Activated CD8-positive, alpha-beta T cell treated with anti-CD3 and anti-CD28 coated beads for 36 hours (primary cell): Measurements from ENCODE around the gene AUTS2. TPM values are rescaled to one million over a fixed set of nuclear protein-coding genes. Genes with fewer than 3 reads are reported as not detected.

ENCODE experiments used
- ATAC-seq: fragments of 200-7000 bp; cut with Tn5 transposase; one replicate; pipeline ENCODE4 v1.10.0; 2021; ENCODE audit warnings: mild to moderate bottlenecking, moderate library complexity
- CTCF ChIA-PET: fragments of 350-600 bp; sonication (Branson Sonifier 250); formaldehyde crosslinking; loops from one replicate; lab custom pipeline; 2021; ENCODE audit warnings: antibody characterized with exemption; lab: Charles Lee
- POLR2A ChIA-PET: fragments of 350-600 bp; sonication (Branson Sonifier 250); formaldehyde crosslinking; loops from one replicate; lab custom pipeline; 2021; ENCODE audit warnings: antibody characterized with exemption; lab: Charles Lee
- DNase-seq: peaks from one replicate; pipeline ENCODE4 v3.0.0-alpha.2; 2020
- H3K27ac Mint-ChIP-seq: one replicate; pipeline ENCODE4 v1.8.0; 2021; ENCODE audit warnings: mild to moderate bottlenecking, mixed read lengths
- H3K27me3 Mint-ChIP-seq: one replicate; pipeline ENCODE4 v1.8.0; 2021; ENCODE audit warnings: mixed read lengths
- H3K36me3 Mint-ChIP-seq: one replicate; pipeline ENCODE4 v1.8.0; 2021; ENCODE audit warnings: low read depth, mixed read lengths
- H3K4me1 Mint-ChIP-seq: one replicate; pipeline ENCODE4 v1.8.0; 2021; ENCODE audit warnings: low read depth, mixed read lengths
- H3K4me3 Mint-ChIP-seq: one replicate; pipeline ENCODE4 v1.8.0; 2021; ENCODE audit warnings: mild to moderate bottlenecking, moderate library complexity, mixed read lengths
- H3K9me3 Mint-ChIP-seq: one replicate; pipeline ENCODE4 v1.8.0; 2021; ENCODE audit warnings: mixed read lengths
- intact Hi-C: fragments of 100-400 bp; cut with micrococcal nuclease; formaldehyde crosslinking; loops from one replicate; pipeline ENCODE4 v1.10.0; 2022
- total RNA-seq, 2 experiments: library from RNA; stranded (reverse); gene quantifications; one replicate each; pipeline ENCODE4 v1.2.3, GENCODE V29; 2021
- TF ChIP-seq, protein P1 (sequence below): fragments of 200-600 bp; IDR thresholded peaks from one replicate; pipeline ENCODE4 v1.8.0; 2022; ENCODE audit warnings: antibody characterized with exemption, mild to moderate bottlenecking

The AUTS2 gene
- total RNA-seq, 2 experiments from 2014 or later = 3.1 to 3.3 TPM

DNA sequence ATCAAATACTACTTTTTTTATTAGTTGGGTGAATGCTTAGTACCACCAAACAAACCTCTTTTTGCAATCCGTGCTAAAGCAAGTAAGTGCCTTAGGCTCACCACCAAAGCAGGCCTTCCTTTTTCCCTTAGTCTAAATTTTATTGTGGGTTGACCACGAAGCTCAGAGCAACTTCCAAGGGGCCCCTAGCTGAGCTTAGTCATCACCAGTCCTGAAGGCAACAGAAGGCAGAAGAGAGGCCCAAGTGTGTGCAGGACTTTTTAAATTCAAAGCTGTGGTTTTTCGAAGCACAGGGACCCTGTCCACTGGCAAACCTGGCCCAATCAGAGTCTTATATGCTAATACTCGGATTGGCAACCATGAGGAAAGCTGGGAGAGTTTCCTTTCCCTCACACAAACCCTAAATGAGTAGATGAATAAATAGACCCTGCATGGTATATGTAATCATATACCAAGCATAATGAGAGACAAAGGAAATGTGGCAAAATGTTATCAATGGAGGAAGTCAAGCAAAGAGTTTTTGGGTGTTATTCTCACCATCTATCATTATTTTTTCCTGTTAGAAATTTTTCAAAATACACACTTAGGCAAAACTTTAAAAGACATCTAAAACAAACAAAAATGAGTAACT lies 1080.5 kb downstream of the AUTS2 start:
- Mint-ChIP-seq H3K27ac (peak overlapping the region; percentile 16), H3K9me3 (no peaks in the 10 kb centered on the region), H3K36me3 (no peaks in the 10 kb centered on the region), H3K4me3 (no peak overlapping the region), H3K27me3 (no peaks in the 10 kb centered on the region), H3K4me1 (peaks cover 39% of the 10 kb centered on the region)
- TF ChIP-seq, protein P1, sequence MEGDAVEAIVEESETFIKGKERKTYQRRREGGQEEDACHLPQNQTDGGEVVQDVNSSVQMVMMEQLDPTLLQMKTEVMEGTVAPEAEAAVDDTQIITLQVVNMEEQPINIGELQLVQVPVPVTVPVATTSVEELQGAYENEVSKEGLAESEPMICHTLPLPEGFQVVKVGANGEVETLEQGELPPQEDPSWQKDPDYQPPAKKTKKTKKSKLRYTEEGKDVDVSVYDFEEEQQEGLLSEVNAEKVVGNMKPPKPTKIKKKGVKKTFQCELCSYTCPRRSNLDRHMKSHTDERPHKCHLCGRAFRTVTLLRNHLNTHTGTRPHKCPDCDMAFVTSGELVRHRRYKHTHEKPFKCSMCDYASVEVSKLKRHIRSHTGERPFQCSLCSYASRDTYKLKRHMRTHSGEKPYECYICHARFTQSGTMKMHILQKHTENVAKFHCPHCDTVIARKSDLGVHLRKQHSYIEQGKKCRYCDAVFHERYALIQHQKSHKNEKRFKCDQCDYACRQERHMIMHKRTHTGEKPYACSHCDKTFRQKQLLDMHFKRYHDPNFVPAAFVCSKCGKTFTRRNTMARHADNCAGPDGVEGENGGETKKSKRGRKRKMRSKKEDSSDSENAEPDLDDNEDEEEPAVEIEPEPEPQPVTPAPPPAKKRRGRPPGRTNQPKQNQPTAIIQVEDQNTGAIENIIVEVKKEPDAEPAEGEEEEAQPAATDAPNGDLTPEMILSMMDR = no peak
- CTCF ChIA-PET = interaction anchor here (2.7 kb wide), 1 partner anchor 19 kb away, joined by 9 read pairs; no protein-coding TSS in a partner anchor
- POLR2A ChIA-PET = no interaction called here
- intact Hi-C loops = no loop called here
- peak; percentile 61 for ATAC-seq
- DNase-seq = peak; percentile 48

DNA sequence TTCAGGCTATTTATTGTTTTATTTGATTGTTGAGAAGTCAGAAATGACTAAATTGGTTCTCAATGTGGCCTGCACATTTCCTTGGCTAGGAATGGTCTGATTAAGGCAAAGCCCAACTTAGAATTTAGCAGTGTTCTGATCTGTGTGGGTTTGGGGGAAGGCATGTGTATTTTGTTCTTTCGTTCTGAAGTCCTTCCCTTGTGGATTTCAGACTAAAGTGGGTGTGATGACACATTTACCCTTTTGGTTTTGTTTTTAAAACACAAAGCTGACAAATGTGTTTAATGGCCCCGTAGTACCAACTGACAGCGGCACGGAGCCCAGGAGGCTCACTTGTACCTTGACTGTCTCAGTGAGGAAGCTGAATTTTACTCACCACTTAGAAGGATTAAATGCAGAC lies 1081.4 kb downstream of the AUTS2 start:
- POLR2A ChIA-PET = no interaction called here
- H3K4me1 Mint-ChIP-seq = peaks cover 39% of the 10 kb centered on the region
- CTCF ChIA-PET = interaction anchor here (2.7 kb wide), 1 partner anchor 18 kb away, joined by 9 read pairs; no protein-coding TSS in a partner anchor
- DNase-seq (peak; percentile 57), ATAC-seq (peak; percentile 82)
- intact Hi-C loops = loop anchor here (5.0 kb wide), 1 partner anchor 32 kb away; no protein-coding TSS in a partner anchor
- H3K27me3 Mint-ChIP-seq = no peaks in the 10 kb centered on the region
- H3K9me3 Mint-ChIP-seq = no peaks in the 10 kb centered on the region
- H3K36me3 Mint-ChIP-seq = no peaks in the 10 kb centered on the region
- peak overlapping the region; percentile 28 for H3K4me3 Mint-ChIP-seq
- peak overlapping the region; percentile 77 for H3K27ac Mint-ChIP-seq
- TF ChIP-seq, protein P1 = no peak

DNA sequence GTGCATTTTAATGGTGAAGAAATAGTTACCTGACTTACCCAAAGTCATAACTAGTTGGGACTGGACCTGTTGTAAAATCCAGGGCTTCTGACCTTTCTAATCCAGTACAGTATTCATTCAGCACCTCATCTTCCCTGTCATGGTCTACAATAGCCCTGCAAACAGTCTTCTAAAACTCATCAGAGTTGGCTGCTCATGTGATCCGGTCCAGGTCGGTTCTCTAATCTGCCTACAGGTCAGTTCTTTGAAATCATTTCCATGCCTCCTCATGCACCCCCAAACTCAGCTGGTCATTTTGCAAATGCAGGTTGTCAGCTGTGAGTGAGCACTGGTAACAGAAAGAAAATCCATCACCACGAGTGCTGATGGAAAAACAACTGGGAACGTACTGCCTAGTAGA lies 1082.0 kb downstream of the AUTS2 start:
- TF ChIP-seq, protein P1 = no peak
- no peaks in the 10 kb centered on the region for H3K9me3 Mint-ChIP-seq
- ATAC-seq = no peak
- H3K27me3 Mint-ChIP-seq = no peaks in the 10 kb centered on the region
- intact Hi-C loops = loop anchor here (5.0 kb wide), 1 partner anchor 33 kb away; no protein-coding TSS in a partner anchor
- no peaks in the 10 kb centered on the region for H3K36me3 Mint-ChIP-seq
- H3K4me3 Mint-ChIP-seq = no peak overlapping the region
- no peak overlapping the region for H3K27ac Mint-ChIP-seq
- CTCF ChIA-PET = interaction anchor here (2.7 kb wide), 1 partner anchor 18 kb away, joined by 9 read pairs; no protein-coding TSS in a partner anchor
- peaks cover 39% of the 10 kb centered on the region for H3K4me1 Mint-ChIP-seq
- POLR2A ChIA-PET = no interaction called here
- no peak for DNase-seq

DNA sequence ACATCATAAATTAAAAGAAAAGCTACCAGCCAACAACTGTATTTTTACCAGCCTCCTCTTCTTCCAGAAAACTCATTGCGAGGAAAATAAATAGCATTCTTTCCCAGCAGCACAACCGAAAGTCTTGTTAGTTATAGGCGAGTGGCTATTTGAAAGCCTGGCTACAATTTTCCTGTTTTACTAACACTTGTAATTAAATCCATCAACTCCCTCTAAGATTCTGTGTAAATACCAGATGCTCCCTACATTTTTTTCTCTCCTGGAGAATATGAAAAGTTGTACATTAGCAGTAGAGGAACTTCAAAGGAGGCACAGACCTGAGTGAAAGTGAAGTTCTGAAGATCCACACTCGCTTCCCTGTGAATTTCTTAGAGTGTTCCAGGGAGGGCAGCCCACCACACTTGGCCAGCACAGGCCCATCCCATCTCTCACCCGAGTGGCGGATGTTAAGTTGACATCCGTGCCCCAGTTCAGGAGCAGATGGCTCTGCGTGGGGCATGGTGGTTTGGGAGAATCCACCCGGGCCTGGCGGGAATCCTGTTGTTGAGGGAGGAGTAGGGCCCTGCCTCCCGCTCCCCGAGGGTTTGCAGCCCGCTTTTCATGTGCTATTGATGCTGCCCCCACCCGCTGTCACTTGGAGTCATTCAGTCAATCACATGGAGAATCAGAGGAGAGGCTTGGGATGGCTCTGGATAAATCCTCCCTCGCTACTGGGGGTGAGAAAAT lies 1082.6 kb downstream of the AUTS2 start:
- Mint-ChIP-seq H3K9me3 (no peaks in the 10 kb centered on the region), H3K27ac (no peak overlapping the region), H3K4me3 (no peak overlapping the region), H3K4me1 (peaks cover 39% of the 10 kb centered on the region), H3K36me3 (no peaks in the 10 kb centered on the region), H3K27me3 (no peaks in the 10 kb centered on the region)
- DNase-seq (no peak), ATAC-seq (no peak)
- ChIA-PET POLR2A (interaction anchor here (0.9 kb wide), 1 partner anchor 41 kb away, joined by 3 read pairs; no protein-coding TSS in a partner anchor), CTCF (interaction anchor here (2.7 kb wide), 1 partner anchor 17 kb away, joined by 9 read pairs; no protein-coding TSS in a partner anchor)
- TF ChIP-seq, protein P1 = no peak
- intact Hi-C loops = loop anchor here (5.0 kb wide), 1 partner anchor 34 kb away; no protein-coding TSS in a partner anchor
